HCT116 (cell line): Measurements from ENCODE around the gene CUEDC1.

ENCODE experiments used
- EZH2 ChIP-seq: fragments of 200-600 bp; sonication (generic); IDR thresholded peaks from 2 replicates; pipeline ENCODE4 v1.6.1; 2017; ENCODE audit warnings: antibody characterized with exemption, mixed run types
- EZH2phosphoT487 ChIP-seq: fragments of 200-600 bp; IDR thresholded peaks from 2 replicates; pipeline ENCODE4 v1.6.1; 2018; ENCODE audit warnings: antibody characterized with exemption, borderline replicate concordance
- FOSL1 ChIP-seq: IDR thresholded peaks from 2 replicates; pipeline ENCODE4 v1.6.1; 2012; ENCODE audit warnings: low read depth
- MAX ChIP-seq: IDR thresholded peaks from 2 replicates; pipeline ENCODE4 v1.6.1; 2012
- POLR2A ChIP-seq: IDR thresholded peaks from 2 replicates; pipeline ENCODE4 v1.7.0; 2011; ENCODE audit warnings: borderline replicate concordance; ENCODE audit not compliant: insufficient read depth, insufficient read length; ENCODE audit errors: extremely low read depth
- POLR2AphosphoS5 ChIP-seq: IDR thresholded peaks from 2 replicates; pipeline ENCODE4 v1.6.1; 2011; ENCODE audit warnings: mild to moderate bottlenecking, low read depth, low read length, moderate library complexity
- SIN3A ChIP-seq: IDR thresholded peaks from 2 replicates; pipeline ENCODE4 v1.6.1; 2012; ENCODE audit warnings: low read depth
- TCF7L2 ChIP-seq: IDR thresholded peaks from 2 replicates; pipeline ENCODE4 v1.7.0; 2011; ENCODE audit warnings: borderline replicate concordance, inconsistent platforms; ENCODE audit not compliant: insufficient read depth, insufficient read length; ENCODE audit errors: extremely low read depth
- YY1 ChIP-seq: IDR thresholded peaks from 2 replicates; pipeline ENCODE4 v1.6.1; 2011; ENCODE audit warnings: low read length, low read depth, moderate library complexity, mild to moderate bottlenecking; ENCODE audit not compliant: insufficient replicate concordance; ENCODE audit errors: extremely low read depth
- ZNF274 ChIP-seq: fragments of 200-500 bp; sonication (Bioruptor generic); IDR thresholded peaks from 2 replicates; pipeline ENCODE4 v1.6.1; 2014; ENCODE audit warnings: mild to moderate bottlenecking, low read depth, low read length, inconsistent platforms
- TF ChIP-seq, protein P1 (sequence below), 3 experiments: fragments of 200-600 bp in 1 of 3; sonication (generic) in 1 of 3; IDR thresholded peaks in 2 of 3; conservative IDR thresholded peaks in 1 of 3; 2 replicates each; pipeline ENCODE4 v1.5.1; 2012 to 2017; ENCODE audit warnings: low read depth in 2 of 3, low read length in 2 of 3, antibody characterized with exemption in 1 of 3, borderline replicate concordance in 1 of 3, control low read depth in 1 of 3, mild to moderate bottlenecking in 1 of 3, mixed read lengths in 1 of 3, mixed run types in 1 of 3, moderate library complexity in 1 of 3; ENCODE audit not compliant: insufficient read depth in 1 of 3
- TF ChIP-seq, protein P2 (sequence below): IDR thresholded peaks from 2 replicates; pipeline ENCODE4 v1.6.1; 2012; ENCODE audit warnings: low read depth

- TF ChIP-seq SIN3A (no peak), POLR2A (no peak), POLR2AphosphoS5 (no peak), FOSL1 (no peak), MAX (no peak), TCF7L2 (no peak), EZH2 (no peak), EZH2phosphoT487 (no peak), ZNF274 (no peak), YY1 (no peak)
- TF ChIP-seq, protein P1, sequence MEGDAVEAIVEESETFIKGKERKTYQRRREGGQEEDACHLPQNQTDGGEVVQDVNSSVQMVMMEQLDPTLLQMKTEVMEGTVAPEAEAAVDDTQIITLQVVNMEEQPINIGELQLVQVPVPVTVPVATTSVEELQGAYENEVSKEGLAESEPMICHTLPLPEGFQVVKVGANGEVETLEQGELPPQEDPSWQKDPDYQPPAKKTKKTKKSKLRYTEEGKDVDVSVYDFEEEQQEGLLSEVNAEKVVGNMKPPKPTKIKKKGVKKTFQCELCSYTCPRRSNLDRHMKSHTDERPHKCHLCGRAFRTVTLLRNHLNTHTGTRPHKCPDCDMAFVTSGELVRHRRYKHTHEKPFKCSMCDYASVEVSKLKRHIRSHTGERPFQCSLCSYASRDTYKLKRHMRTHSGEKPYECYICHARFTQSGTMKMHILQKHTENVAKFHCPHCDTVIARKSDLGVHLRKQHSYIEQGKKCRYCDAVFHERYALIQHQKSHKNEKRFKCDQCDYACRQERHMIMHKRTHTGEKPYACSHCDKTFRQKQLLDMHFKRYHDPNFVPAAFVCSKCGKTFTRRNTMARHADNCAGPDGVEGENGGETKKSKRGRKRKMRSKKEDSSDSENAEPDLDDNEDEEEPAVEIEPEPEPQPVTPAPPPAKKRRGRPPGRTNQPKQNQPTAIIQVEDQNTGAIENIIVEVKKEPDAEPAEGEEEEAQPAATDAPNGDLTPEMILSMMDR (IDR thresholded peaks at IDR 0.05 in 2 of 3, conservative IDR thresholded peaks at IDR 0.05 in 1 of 3; ENCODE audit: borderline replicate concordance in 1 of 3, insufficient read depth in 1 of 3, low read depth in 2 of 3, low read length in 2 of 3), result no peak
- TF ChIP-seq, protein P2, sequence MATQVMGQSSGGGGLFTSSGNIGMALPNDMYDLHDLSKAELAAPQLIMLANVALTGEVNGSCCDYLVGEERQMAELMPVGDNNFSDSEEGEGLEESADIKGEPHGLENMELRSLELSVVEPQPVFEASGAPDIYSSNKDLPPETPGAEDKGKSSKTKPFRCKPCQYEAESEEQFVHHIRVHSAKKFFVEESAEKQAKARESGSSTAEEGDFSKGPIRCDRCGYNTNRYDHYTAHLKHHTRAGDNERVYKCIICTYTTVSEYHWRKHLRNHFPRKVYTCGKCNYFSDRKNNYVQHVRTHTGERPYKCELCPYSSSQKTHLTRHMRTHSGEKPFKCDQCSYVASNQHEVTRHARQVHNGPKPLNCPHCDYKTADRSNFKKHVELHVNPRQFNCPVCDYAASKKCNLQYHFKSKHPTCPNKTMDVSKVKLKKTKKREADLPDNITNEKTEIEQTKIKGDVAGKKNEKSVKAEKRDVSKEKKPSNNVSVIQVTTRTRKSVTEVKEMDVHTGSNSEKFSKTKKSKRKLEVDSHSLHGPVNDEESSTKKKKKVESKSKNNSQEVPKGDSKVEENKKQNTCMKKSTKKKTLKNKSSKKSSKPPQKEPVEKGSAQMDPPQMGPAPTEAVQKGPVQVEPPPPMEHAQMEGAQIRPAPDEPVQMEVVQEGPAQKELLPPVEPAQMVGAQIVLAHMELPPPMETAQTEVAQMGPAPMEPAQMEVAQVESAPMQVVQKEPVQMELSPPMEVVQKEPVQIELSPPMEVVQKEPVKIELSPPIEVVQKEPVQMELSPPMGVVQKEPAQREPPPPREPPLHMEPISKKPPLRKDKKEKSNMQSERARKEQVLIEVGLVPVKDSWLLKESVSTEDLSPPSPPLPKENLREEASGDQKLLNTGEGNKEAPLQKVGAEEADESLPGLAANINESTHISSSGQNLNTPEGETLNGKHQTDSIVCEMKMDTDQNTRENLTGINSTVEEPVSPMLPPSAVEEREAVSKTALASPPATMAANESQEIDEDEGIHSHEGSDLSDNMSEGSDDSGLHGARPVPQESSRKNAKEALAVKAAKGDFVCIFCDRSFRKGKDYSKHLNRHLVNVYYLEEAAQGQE, result no peak
Measured at GRCh38 chr17:57929386-57929785, 25.8 kb downstream of the CUEDC1 start.
